B cell (primary cell): Measurements from ENCODE around the gene BFSP1. TPM values are rescaled to one million over a fixed set of nuclear protein-coding genes. Genes with fewer than 3 reads are reported as not detected.
A peak's percentile ranks its signal among the peaks of the same experiment; 100 is the strongest.

Experiments
- ATAC-seq: fragments of 200-7000 bp; cut with Tn5 transposase; one replicate; pipeline ENCODE4 v1.10.0; 2021; ENCODE audit warnings: low read depth, mild to moderate bottlenecking, moderate number of reproducible peaks, moderate library complexity
- CTCF ChIA-PET: fragments of 350-600 bp; sonication (Branson Sonifier 250); formaldehyde crosslinking; loops from one replicate; lab custom pipeline; 2021; ENCODE audit warnings: antibody characterized with exemption, inconsistent platforms; lab: Charles Lee
- POLR2A ChIA-PET: fragments of 350-600 bp; sonication (Branson Sonifier 250); formaldehyde crosslinking; loops from one replicate; lab custom pipeline; 2021; ENCODE audit warnings: antibody characterized with exemption; lab: Charles Lee
- DNase-seq: peaks from one replicate; pipeline ENCODE4 v3.0.0; 2013
- H2AFZ ChIP-seq: 2 replicates; pipeline ENCODE4 v1.6.1; 2012; ENCODE audit warnings: mild to moderate bottlenecking, low read depth, low read length; ENCODE audit not compliant: insufficient read depth, poor library complexity, severe bottlenecking
- H3K27ac ChIP-seq, 2 donors: 1 replicate in 1 of 2; 2 replicates in 1 of 2; pipeline ENCODE4 v1.5.1; 2012 to 2013; ENCODE audit warnings: low read length in 2 of 2, mild to moderate bottlenecking in 2 of 2, moderate library complexity in 1 of 2
- H3K27me3 ChIP-seq, 4 experiments: fragments of 200-600 bp in 1 of 4; sonication (generic) in 1 of 4; replicated peaks in 1 of 4; 1 replicate in 2 of 4; 2 replicates in 2 of 4; pipeline versions ENCODE4 v1.6.1 to v1.7.0; 2013 to 2016; ENCODE audit warnings: low read length in 3 of 4, mild to moderate bottlenecking in 2 of 4, mixed read lengths in 1 of 4, moderate library complexity in 1 of 4; ENCODE audit not compliant: insufficient read depth in 4 of 4, control insufficient read depth in 3 of 4; ENCODE audit errors: control extremely low read depth in 1 of 4
- H3K36me3 ChIP-seq, 2 experiments: replicated peaks in 1 of 2; 1 replicate in 1 of 2; 2 replicates in 1 of 2; pipeline versions ENCODE4 v1.6.1 to v1.7.1; 2013; ENCODE audit warnings: low read length in 1 of 2; ENCODE audit not compliant: insufficient read depth in 2 of 2, control insufficient read depth in 1 of 2; ENCODE audit errors: control extremely low read depth in 1 of 2, extremely low read depth in 1 of 2
- H3K4me1 ChIP-seq, 2 donors: fragments of 200-600 bp in 1 of 2; sonication (generic) in 1 of 2; 1 replicate in 1 of 2; 2 replicates in 1 of 2; pipeline versions ENCODE4 v1.5.1 to v1.6.1; 2013 to 2017; ENCODE audit warnings: low read length in 2 of 2; ENCODE audit not compliant: control insufficient read depth in 2 of 2, insufficient read depth in 2 of 2
- H3K4me2 ChIP-seq: replicated peaks from 2 replicates; pipeline ENCODE3; 2012; ENCODE audit warnings: mild to moderate bottlenecking, low read depth, low read length; ENCODE audit not compliant: poor library complexity, severe bottlenecking
- H3K4me3 ChIP-seq, 5 experiments: fragments of 200-600 bp in 1 of 5; sonication (generic) in 1 of 5; 1 replicate in 3 of 5; 2 replicates in 2 of 5; pipeline versions ENCODE4 v1.5.1 to v1.7.0; 2011 to 2016; ENCODE audit warnings: low read length in 4 of 5, mild to moderate bottlenecking in 4 of 5, low read depth in 2 of 5, control low read depth in 1 of 5, moderate library complexity in 1 of 5; ENCODE audit not compliant: insufficient read depth in 1 of 5; ENCODE audit errors: control extremely low read depth in 1 of 5, extremely low read depth in 1 of 5
- H3K79me2 ChIP-seq: fragments of 200-600 bp; sonication (generic); one replicate; pipeline ENCODE4 v1.6.0; 2016; ENCODE audit warnings: low read length; ENCODE audit not compliant: control insufficient read depth, insufficient read depth
- H3K9ac ChIP-seq: fragments of 200-600 bp; sonication (generic); 2 replicates; pipeline ENCODE4 v1.6.1; 2017; ENCODE audit warnings: mild to moderate bottlenecking, low read length, moderate library complexity
- H3K9me3 ChIP-seq, 3 donors: one replicate each; pipeline versions ENCODE4 v1.6.1 to v1.7.1; 2013; ENCODE audit warnings: low read length in 2 of 3; ENCODE audit not compliant: control insufficient read depth in 2 of 3, insufficient read depth in 1 of 3; ENCODE audit errors: control extremely low read depth in 1 of 3
- H4K20me1 ChIP-seq: 2 replicates; pipeline ENCODE4 v1.6.0; 2012; ENCODE audit warnings: mild to moderate bottlenecking, low read length; ENCODE audit not compliant: insufficient read depth, control insufficient read depth, poor library complexity, severe bottlenecking
- H3K27ac Mint-ChIP-seq: one replicate; pipeline ENCODE4 v1.8.0; 2021; ENCODE audit warnings: mixed read lengths
- H3K27me3 Mint-ChIP-seq: one replicate; pipeline ENCODE4 v1.8.0; 2021; ENCODE audit warnings: mixed read lengths
- H3K4me1 Mint-ChIP-seq: one replicate; pipeline ENCODE4 v1.8.0; 2021; ENCODE audit warnings: mixed read lengths
- H3K4me3 Mint-ChIP-seq: one replicate; pipeline ENCODE4 v1.8.0; 2021; ENCODE audit warnings: mixed read lengths
- H3K9me3 Mint-ChIP-seq: one replicate; pipeline ENCODE4 v1.8.0; 2022; ENCODE audit warnings: mixed read lengths; ENCODE audit not compliant: insufficient read depth
- EZH2 ChIP-seq: IDR thresholded peaks from 2 replicates; pipeline ENCODE4 v1.6.1; 2012; ENCODE audit warnings: borderline replicate concordance, low read depth, mild to moderate bottlenecking, moderate library complexity, low read length; ENCODE audit not compliant: insufficient read depth, poor library complexity, severe bottlenecking
- WGBS: methylation state at CpG from one replicate; pipeline ENCODE4 v1.1.5; 2013; ENCODE audit warnings: missing lambda C conversion rate; ENCODE audit not compliant: insufficient coverage; 5-methylcytosine and 5-hydroxymethylcytosine counted together
- intact Hi-C: fragments of 100-400 bp; cut with micrococcal nuclease; formaldehyde crosslinking; loops from one replicate; pipeline ENCODE4 v1.10.0; 2022
- polyA plus RNA-seq: library from polyadenylated mRNA; depleted of rRNA; stranded (reverse); fragments of >200 nt; gene quantifications from 2 replicates; pipeline ENCODE4 v1.2.3, GENCODE V29; 2012
- total RNA-seq, 2 donors: library from RNA; stranded (reverse); fragments of 120-200 nt in 1 of 2; gene quantifications; 1 replicate in 1 of 2; 2 replicates in 1 of 2; pipeline versions ENCODE4 v1.2.3 to v1.2.4, GENCODE V29; 2013 to 2022
- TF ChIP-seq, protein P1 (sequence below): fragments of 200-600 bp; IDR thresholded peaks from one replicate; pipeline ENCODE4 v1.8.0; 2022; ENCODE audit warnings: antibody characterized with exemption, mild to moderate bottlenecking

BFSP1 gene
- total and polyA plus RNA-seq, 2 donors (not counting 1 experiment from before 2014, with no cell fraction given) = not detected

DNA sequence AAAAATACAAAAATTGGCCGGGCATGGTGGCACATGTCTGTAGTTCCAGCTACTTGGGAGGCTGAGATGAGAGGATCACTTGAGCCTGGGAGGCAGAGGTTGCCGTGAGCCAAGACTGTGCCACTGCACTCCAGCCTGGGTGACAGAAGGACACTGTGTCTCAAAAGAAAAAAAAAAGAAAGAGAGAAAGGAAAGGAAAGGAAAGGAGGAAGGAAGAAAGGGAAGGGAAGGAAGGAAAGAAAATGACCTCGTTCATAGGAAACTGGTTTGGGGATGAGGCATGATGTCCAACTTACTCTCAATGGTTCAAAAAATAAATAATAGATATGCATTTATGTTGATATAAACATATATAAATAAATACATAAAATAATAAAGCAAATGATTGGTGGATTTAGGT is 6.8 kb upstream of the BFSP1 start:
- Mint-ChIP-seq H3K9me3 (no peaks in the 10 kb centered on the region), H3K4me3 (no peak overlapping the region), H3K27ac (no peak overlapping the region), H3K27me3 (peaks cover 40% of the 10 kb centered on the region), H3K4me1 (no peaks in the 10 kb centered on the region)
- POLR2A ChIA-PET = interaction anchor here (0.6 kb wide), 1 partner anchor 575 kb away, joined by 5 read pairs; no protein-coding TSS in a partner anchor
- no peak overlapping the region for H3K9ac ChIP-seq
- DNase-seq (no peak), ATAC-seq (no peak)
- H3K4me1 ChIP-seq = no peaks in the 10 kb centered on the region
- no peaks in the 10 kb centered on the region for H3K36me3 ChIP-seq
- no peaks in the 10 kb centered on the region for H3K9me3 ChIP-seq
- no peaks in the 10 kb centered on the region for H4K20me1 ChIP-seq
- CTCF ChIA-PET = interaction anchor here (1.7 to 2.1 kb wide), 3 partner anchors 33 to 360 kb away, joined by 8 to 13 read pairs (median 10); no protein-coding TSS in a partner anchor
- WGBS = 80% methylated on average over 2 of the region's 3 CpGs
- no peak overlapping the region for H2AFZ ChIP-seq
- H3K79me2 ChIP-seq = no peaks in the 10 kb centered on the region
- no peak overlapping the region for H3K4me2 ChIP-seq
- peaks cover 0 to 15% (median 2%) of the 10 kb centered on the region in 4 experiments for H3K27me3 ChIP-seq
- H3K27ac ChIP-seq = no peak overlapping the region
- intact Hi-C loops = loop anchor here (1.0 to 10.0 kb wide), 9 partner anchors 33 to 738 kb away; partner anchors contain the start of genes DSTN and RRBP1
- TF ChIP-seq, protein P1, sequence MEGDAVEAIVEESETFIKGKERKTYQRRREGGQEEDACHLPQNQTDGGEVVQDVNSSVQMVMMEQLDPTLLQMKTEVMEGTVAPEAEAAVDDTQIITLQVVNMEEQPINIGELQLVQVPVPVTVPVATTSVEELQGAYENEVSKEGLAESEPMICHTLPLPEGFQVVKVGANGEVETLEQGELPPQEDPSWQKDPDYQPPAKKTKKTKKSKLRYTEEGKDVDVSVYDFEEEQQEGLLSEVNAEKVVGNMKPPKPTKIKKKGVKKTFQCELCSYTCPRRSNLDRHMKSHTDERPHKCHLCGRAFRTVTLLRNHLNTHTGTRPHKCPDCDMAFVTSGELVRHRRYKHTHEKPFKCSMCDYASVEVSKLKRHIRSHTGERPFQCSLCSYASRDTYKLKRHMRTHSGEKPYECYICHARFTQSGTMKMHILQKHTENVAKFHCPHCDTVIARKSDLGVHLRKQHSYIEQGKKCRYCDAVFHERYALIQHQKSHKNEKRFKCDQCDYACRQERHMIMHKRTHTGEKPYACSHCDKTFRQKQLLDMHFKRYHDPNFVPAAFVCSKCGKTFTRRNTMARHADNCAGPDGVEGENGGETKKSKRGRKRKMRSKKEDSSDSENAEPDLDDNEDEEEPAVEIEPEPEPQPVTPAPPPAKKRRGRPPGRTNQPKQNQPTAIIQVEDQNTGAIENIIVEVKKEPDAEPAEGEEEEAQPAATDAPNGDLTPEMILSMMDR = no peak
- TF ChIP-seq EZH2 = no peak
- H3K4me3 ChIP-seq = no peak overlapping the region

DNA sequence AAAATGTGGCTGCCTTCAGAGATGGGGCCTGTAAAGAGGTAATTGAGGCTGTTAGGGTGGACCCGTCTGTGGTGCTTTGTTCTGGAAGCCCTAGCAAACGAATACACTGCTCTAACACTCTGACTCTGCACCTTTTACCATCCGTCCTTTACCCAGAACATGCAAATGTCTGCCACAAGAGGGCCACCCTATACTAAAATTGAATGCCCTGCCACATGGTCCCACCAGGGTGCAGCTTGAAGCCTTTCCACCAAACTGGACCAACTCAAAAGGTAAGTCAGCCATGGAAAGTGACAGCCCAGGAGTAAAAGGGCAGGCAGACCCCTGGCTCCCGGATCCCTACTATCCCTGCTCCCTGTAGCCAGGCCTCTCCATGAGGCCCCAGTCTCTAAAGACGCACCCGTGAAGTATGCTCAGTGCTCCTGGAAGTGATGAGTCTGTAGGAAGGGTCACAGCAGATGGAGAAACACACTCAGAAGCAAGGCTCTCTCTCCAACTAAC is 5.8 kb upstream of the BFSP1 start:
- Histone ChIP-seq H3K9me3 (no peaks in the 10 kb centered on the region), H3K79me2 (no peaks in the 10 kb centered on the region), H3K27ac (no peak overlapping the region), H4K20me1 (no peaks in the 10 kb centered on the region), H3K9ac (no peak overlapping the region), H3K4me1 (no peaks in the 10 kb centered on the region), H3K36me3 (no peaks in the 10 kb centered on the region), H2AFZ (no peak overlapping the region), H3K27me3 (peaks cover 0 to 15% (median 2%) of the 10 kb centered on the region in 4 experiments), H3K4me2 (no peak overlapping the region), H3K4me3 (no peak overlapping the region)
- POLR2A ChIA-PET = no interaction called here
- peaks cover 39% of the 10 kb centered on the region for H3K27me3 Mint-ChIP-seq
- no peak for TF ChIP-seq EZH2
- TF ChIP-seq, protein P1 = peak; percentile 87
- DNase-seq = peak; percentile 78
- H3K9me3 Mint-ChIP-seq = no peaks in the 10 kb centered on the region
- no peaks in the 10 kb centered on the region for H3K4me1 Mint-ChIP-seq
- no peak overlapping the region for H3K4me3 Mint-ChIP-seq
- peak; percentile 90 for ATAC-seq
- H3K27ac Mint-ChIP-seq = no peak overlapping the region
- CTCF ChIA-PET = interaction anchor here (0.7 to 3.5 kb wide), 27 partner anchors 9 to 743 kb away, joined by 3 to 36 read pairs (median 4); no protein-coding TSS in a partner anchor
- intact Hi-C loops = loop anchor here (1.0 to 10.0 kb wide), 9 partner anchors 32 to 739 kb away; partner anchors contain the start of genes DSTN and RRBP1
- 40% methylated on average over 4 of the region's 6 CpGs for WGBS
